Lung (tissue), 12 donors: ENCODE measurements around the gene RGS19. TPM values are rescaled to one million over a fixed set of nuclear protein-coding genes. Genes with fewer than 3 reads are reported as not detected.

Source experiments
- ATAC-seq: fragments of 200-7000 bp; cut with Tn5 transposase; one replicate; pipeline ENCODE4 v1.9.1; 2020; ENCODE audit warnings: moderate number of reproducible peaks; ENCODE audit not compliant: insufficient read depth, low FRiP score
- DNase-seq, 3 donors: peaks; one replicate each; pipeline ENCODE4 v3.0.0-alpha.2; 2013 to 2017
- H3K27ac ChIP-seq, 2 donors: one replicate each; pipeline ENCODE4 v1.5.1; 2013; ENCODE audit warnings: mild to moderate bottlenecking in 2 of 2, moderate library complexity in 2 of 2, control low read depth in 1 of 2, inconsistent platforms in 1 of 2, low read depth in 1 of 2, low read length in 1 of 2
- H3K27me3 ChIP-seq, 3 donors: one replicate each; pipeline ENCODE4 v1.5.1; 2013; ENCODE audit warnings: low read length in 2 of 3; ENCODE audit not compliant: control insufficient read depth in 3 of 3, insufficient read depth in 3 of 3
- H3K36me3 ChIP-seq, 4 donors: one replicate each; pipeline ENCODE4 v1.5.1; 2013; ENCODE audit warnings: low read length in 4 of 4, mild to moderate bottlenecking in 1 of 4, moderate library complexity in 1 of 4; ENCODE audit not compliant: control insufficient read depth in 4 of 4, insufficient read depth in 4 of 4
- H3K4me1 ChIP-seq, 5 donors: one replicate each; pipeline ENCODE4 v1.5.1; 2013; ENCODE audit warnings: low read length in 5 of 5, mild to moderate bottlenecking in 2 of 5, moderate library complexity in 1 of 5; ENCODE audit not compliant: control insufficient read depth in 5 of 5, insufficient read depth in 5 of 5
- H3K4me3 ChIP-seq: one replicate; pipeline ENCODE4 v1.5.1; 2013; ENCODE audit warnings: mild to moderate bottlenecking, control low read depth, moderate library complexity
- H3K9ac ChIP-seq, 2 donors: one replicate each; pipeline ENCODE4 v1.5.1; 2013; ENCODE audit warnings: low read length in 2 of 2, control low read depth in 1 of 2; ENCODE audit not compliant: insufficient read depth in 1 of 2
- H3K9me3 ChIP-seq, 4 donors: one replicate each; pipeline ENCODE4 v1.5.1; 2013; ENCODE audit warnings: low read length in 3 of 4, mild to moderate bottlenecking in 1 of 4, moderate library complexity in 1 of 4; ENCODE audit not compliant: control insufficient read depth in 4 of 4, insufficient read depth in 3 of 4
- WGBS, 2 donors: extraction: QIAGEN DNeasy Blood & Tissue Kit; methylation state at CpG; one replicate each; pipeline ENCODE4 v1.1.7; 2013; 5-methylcytosine and 5-hydroxymethylcytosine counted together
- polyA plus RNA-seq, 2 donors: library from polyadenylated mRNA; stranded (reverse); fragments of 200-250 nt; gene quantifications; one replicate each; pipeline ENCODE4 v1.2.1, GENCODE V29; 2013
- total RNA-seq, 2 donors: library from RNA; depleted of rRNA in 1 of 2; stranded (reverse); fragments of >200 nt in 1 of 2; gene quantifications; one replicate each; pipeline ENCODE4 v1.2.1, GENCODE V29; 2014 to 2021
- TF ChIP-seq, protein P1 (sequence below): IDR thresholded peaks from 2 replicates; pipeline ENCODE4 v1.5.1; 2012; ENCODE audit warnings: mild to moderate bottlenecking; ENCODE audit errors: control extremely low read depth, extremely low read depth
- donor health status: control.
- donor health status: control.
- donor health status: Bipolar disorder and iron deficiency.
- donor health status: healthy.
- donor health status: DM: yes; HTN: yes; CAD: no.

RGS19 gene
- total and polyA plus RNA-seq, 4 donors: 15.1 to 99.0 (median 35.1) TPM

DNA sequence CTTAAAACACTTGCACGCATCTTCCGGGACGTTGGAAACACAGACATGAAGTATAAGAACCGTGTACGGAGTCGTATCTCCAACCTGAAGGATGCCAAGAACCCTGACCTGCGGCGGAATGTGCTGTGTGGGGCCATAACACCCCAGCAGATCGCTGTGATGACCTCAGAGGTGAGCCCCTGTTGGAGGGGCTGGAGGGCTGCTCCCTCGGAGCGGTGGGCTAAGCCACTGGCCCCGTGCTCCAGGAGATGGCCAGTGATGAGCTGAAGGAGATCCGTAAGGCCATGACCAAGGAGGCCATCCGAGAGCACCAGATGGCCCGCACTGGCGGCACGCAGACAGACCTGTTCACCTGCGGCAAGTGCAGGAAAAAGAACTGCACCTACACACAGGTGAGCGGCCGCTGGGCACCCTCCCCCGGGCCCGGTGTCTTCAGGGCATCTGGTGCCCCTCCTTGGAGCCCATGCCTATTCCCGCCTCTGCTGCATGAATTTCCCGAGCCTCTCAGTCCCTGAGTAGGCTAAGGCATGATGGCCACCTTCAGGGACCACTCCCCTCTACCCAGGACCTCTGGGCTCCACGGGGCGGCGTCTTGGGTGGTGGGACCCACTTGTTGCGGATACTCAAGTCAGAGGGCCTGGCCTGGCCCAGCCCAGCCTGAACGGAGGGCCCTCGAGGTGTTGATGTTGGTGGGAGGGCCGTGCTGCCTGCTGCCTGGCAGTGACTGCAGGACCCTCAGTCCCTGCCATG lies 8.9 kb downstream of the RGS19 start:
- H3K9me3 ChIP-seq: no peaks in the 10 kb centered on the region
- TF ChIP-seq, protein P1, sequence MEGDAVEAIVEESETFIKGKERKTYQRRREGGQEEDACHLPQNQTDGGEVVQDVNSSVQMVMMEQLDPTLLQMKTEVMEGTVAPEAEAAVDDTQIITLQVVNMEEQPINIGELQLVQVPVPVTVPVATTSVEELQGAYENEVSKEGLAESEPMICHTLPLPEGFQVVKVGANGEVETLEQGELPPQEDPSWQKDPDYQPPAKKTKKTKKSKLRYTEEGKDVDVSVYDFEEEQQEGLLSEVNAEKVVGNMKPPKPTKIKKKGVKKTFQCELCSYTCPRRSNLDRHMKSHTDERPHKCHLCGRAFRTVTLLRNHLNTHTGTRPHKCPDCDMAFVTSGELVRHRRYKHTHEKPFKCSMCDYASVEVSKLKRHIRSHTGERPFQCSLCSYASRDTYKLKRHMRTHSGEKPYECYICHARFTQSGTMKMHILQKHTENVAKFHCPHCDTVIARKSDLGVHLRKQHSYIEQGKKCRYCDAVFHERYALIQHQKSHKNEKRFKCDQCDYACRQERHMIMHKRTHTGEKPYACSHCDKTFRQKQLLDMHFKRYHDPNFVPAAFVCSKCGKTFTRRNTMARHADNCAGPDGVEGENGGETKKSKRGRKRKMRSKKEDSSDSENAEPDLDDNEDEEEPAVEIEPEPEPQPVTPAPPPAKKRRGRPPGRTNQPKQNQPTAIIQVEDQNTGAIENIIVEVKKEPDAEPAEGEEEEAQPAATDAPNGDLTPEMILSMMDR: no peak
- H3K4me3 ChIP-seq: no peak overlapping the region
- peaks cover 0 to 5% (median 0%) of the 10 kb centered on the region in 5 donors for H3K4me1 ChIP-seq
- no peaks in the 10 kb centered on the region for H3K27me3 ChIP-seq
- peaks cover 0 to 35% (median 14%) of the 10 kb centered on the region in 4 donors for H3K36me3 ChIP-seq
- no peak overlapping the region for H3K27ac ChIP-seq
- no peak for ATAC-seq
- H3K9ac ChIP-seq: no peak overlapping the region
- DNase-seq: no peak
- WGBS, 2 donors: 94% methylated on average over 31 of the region's 31 CpGs

DNA sequence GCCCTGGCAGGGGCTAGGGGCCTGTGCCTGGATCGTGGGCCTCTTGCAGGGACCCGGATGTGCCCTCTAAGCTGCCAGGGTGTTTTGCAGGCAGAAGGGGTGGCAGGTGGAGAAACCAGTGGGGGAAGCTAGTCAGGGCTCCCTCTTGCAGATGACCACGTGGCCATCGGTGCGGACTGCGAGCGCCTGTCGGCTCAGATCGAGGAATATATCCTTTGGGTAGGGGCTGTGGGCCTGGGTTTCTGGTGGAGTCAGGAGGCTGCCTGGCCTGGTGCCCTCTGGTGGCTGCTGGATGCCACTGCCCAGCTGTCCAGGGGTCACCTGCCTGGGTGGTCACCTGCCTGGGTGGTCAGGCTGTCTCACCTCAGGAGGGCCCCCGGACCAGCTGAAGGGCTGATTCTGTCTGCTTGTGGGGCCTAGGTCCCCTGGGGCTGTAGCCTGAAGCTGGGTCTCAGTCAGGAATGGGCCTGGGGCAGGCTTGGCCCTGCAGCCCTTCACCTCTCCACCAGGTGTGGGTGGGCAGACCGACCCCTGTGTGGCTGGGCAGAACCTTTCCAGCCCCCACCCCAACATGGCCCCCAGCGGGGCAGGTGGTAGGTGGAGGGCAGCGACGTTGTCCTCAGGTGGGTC lies 9.6 kb downstream of the RGS19 start:
- no peak for ATAC-seq
- H3K4me1 ChIP-seq: peaks cover 0 to 5% (median 0%) of the 10 kb centered on the region in 5 donors

DNA sequence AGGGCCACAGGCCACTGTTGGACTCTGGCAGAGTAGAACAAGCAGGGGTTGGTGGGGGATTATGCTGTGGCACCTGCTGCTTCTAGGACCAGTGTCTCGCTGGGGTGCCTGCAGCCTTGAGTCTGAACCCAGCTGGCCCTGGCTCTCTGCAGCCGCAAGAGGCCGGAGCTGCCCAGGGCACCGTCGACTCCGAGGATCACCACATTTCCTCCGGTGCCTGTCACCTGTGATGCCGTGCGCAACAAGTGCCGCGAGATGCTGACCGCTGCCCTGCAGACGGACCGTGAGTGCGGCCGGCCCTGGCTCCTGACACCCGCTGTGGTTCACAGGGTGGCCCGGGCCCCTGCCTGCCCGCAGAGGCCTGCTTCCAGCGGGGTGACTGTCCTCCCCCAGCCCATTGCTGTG lies 10.1 kb downstream of the RGS19 start:
- Histone ChIP-seq H3K27me3 (no peaks in the 10 kb centered on the region), H3K9me3 (no peaks in the 10 kb centered on the region), H3K36me3 (peaks cover 0 to 24% (median 14%) of the 10 kb centered on the region in 4 donors), H3K27ac (no peak overlapping the region), H3K4me1 (peaks cover under 1 to 8% (median 2%) of the 10 kb centered on the region in 5 donors), H3K4me3 (no peak overlapping the region), H3K9ac (no peak overlapping the region)
- DNase-seq (no peak), ATAC-seq (no peak)
- TF ChIP-seq, protein P1: no peak
- 87 to 89% methylated on average over 20 of the region's 20 CpGs for WGBS, 2 donors

More for the DNA sequence above, 9.6 kb downstream of the RGS19 start:
- Histone ChIP-seq H3K9me3 (no peaks in the 10 kb centered on the region), H3K36me3 (peaks cover 0 to 29% (median 14%) of the 10 kb centered on the region in 4 donors), H3K4me3 (no peak overlapping the region), H3K9ac (no peak overlapping the region), H3K27ac (no peak overlapping the region), H3K27me3 (no peaks in the 10 kb centered on the region)
- WGBS, 2 donors: 54 to 61% methylated on average over 14 of the region's 14 CpGs
- DNase-seq: peak in 1 of 3 donors; percentile 64
- TF ChIP-seq, protein P1: peak; percentile 7
